GM19193 (cell line): ENCODE measurements around the gene ZBTB7C.

Source experiments
- POLR2A ChIP-seq: IDR thresholded peaks from 4 replicates; pipeline ENCODE4 v1.6.1; 2011; ENCODE audit not compliant: insufficient read depth, insufficient read length; ENCODE audit errors: extremely low read depth

ZBTB7C gene

GRCh38 chr18:48408727-48409590 lies at the start of gene ZBTB7C:
TSS of gene ZBTB7C (minus strand) at chr18:48409383.
- no peak for TF ChIP-seq POLR2A

GRCh38 chr18:48456838-48457237 lies 47.7 kb upstream of the ZBTB7C start:
- no peak for TF ChIP-seq POLR2A

- no peak for TF ChIP-seq POLR2A
These were observed 46.6 kb upstream of the ZBTB7C start for GRCh38 chr18:48455555-48456478.

- TF ChIP-seq POLR2A, result no peak
These were observed 45.1 kb upstream of the ZBTB7C start for GRCh38 chr18:48454261-48454757.

GRCh38 chr18:48453330-48454066 lies 44.3 kb upstream of the ZBTB7C start:
- TF ChIP-seq POLR2A, result no peak

GRCh38 chr18:48452861-48453323 lies 43.7 kb upstream of the ZBTB7C start:
- TF ChIP-seq POLR2A, result no peak

GRCh38 chr18:48450685-48451084 lies 41.5 kb upstream of the ZBTB7C start:
- TF ChIP-seq POLR2A, result no peak

- no peak for TF ChIP-seq POLR2A
These were observed 37.5 kb upstream of the ZBTB7C start for GRCh38 chr18:48446582-48447225.

- no peak for TF ChIP-seq POLR2A
These were observed 36.4 kb upstream of the ZBTB7C start for GRCh38 chr18:48445540-48445939.

GRCh38 chr18:48442761-48443160 lies 33.6 kb upstream of the ZBTB7C start:
- no peak for TF ChIP-seq POLR2A

- no peak for TF ChIP-seq POLR2A
These were observed 32.3 kb upstream of the ZBTB7C start for GRCh38 chr18:48441405-48441881.

GRCh38 chr18:48440924-48441323 lies 31.7 kb upstream of the ZBTB7C start:
- TF ChIP-seq POLR2A, result no peak

- no peak for TF ChIP-seq POLR2A
These were observed 27.7 kb upstream of the ZBTB7C start for GRCh38 chr18:48436907-48437306.

GRCh38 chr18:48433541-48433940 lies 24.4 kb upstream of the ZBTB7C start:
- no peak for TF ChIP-seq POLR2A

- TF ChIP-seq POLR2A, result no peak
These were observed 21.0 kb upstream of the ZBTB7C start for GRCh38 chr18:48430150-48430549.
